NCI-H82 treated with DMSO at 0.1 percent for 48 hours (cell line): ENCODE measurements around the gene CEP55.

Experiments
- DNase-seq: peaks from one replicate; lab custom pipeline; 2025; ENCODE audit not compliant: unreplicated experiment; lab: John Stamatoyannopoulos, UW

The CEP55 gene

DNA sequence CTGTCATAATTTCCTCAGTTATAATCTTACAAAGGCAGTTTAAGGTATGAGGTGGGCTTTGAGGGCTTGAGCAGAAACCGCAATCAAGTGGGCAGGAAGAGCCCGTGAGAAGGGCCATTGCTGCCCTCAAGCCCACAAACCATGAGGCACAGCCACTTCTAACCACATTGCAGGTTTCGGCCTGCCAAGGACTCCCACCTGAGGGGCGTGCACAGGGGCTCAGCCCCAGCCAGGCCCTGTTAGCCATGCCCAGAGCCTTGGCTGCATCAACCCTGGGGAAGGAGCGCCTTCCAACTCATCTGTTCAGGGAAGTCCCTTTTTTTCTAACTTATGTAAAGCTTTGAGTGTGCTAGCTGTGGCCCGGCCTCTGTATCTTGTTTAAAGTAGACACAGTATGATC is 64.1 kb downstream of the CEP55 start:
- no peak for DNase-seq

DNA sequence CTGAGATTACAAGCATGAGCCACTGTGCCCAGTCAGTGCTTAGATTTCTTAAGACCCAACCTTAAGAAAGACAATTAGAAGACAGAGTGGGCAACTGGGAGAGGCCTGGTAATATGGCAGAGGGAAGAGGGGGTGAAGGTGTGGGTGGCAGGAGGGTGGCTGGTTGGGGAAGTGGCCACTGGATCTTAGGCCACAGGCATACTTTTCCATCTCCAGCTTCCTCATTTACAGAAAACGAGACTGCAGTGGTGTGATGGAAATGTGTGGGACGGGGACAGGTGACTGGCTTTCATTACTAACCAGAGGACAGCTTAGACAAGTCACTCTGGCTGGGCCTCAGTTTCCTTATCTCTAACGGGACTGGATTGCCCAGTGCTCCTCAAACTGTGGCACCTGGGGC is 69.0 kb downstream of the CEP55 start:
- DNase-seq = no peak

DNA sequence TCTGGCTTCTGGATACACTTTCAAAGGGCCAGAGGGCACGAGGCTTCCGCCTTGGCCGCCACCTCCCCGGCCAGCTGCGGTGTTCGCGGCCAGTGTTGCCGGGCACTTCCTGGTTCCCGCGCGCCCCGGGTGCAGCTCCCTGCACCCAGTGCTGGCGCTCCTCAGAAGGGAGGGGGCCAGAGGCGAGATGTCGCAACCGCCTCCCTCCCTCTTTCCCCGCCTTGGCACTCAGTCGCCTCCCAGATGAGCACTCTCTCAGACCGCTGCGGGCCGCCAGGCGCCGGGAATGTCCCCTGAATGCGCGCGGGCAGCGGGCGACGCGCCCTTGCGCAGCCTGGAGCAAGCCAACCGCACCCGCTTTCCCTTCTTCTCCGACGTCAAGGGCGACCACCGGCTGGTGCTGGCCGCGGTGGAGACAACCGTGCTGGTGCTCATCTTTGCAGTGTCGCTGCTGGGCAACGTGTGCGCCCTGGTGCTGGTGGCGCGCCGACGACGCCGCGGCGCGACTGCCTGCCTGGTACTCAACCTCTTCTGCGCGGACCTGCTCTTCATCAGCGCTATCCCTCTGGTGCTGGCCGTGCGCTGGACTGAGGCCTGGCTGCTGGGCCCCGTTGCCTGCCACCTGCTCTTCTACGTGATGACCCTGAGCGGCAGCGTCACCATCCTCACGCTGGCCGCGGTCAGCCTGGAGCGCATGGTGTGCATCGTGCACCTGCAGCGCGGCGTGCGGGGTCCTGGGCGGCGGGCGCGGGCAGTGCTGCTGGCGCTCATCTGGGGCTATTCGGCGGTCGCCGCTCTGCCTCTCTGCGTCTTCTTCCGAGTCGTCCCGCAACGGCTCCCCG is 70.2 kb downstream of the CEP55 start, which contains the start of gene FFAR4:
Gene FFAR4, plus strand, starts transcription at position 231 of the 842 bp plus-strand sequence. Its CDS starts 56 bp downstream, at position 287.
- DNase-seq = no peak

DNA sequence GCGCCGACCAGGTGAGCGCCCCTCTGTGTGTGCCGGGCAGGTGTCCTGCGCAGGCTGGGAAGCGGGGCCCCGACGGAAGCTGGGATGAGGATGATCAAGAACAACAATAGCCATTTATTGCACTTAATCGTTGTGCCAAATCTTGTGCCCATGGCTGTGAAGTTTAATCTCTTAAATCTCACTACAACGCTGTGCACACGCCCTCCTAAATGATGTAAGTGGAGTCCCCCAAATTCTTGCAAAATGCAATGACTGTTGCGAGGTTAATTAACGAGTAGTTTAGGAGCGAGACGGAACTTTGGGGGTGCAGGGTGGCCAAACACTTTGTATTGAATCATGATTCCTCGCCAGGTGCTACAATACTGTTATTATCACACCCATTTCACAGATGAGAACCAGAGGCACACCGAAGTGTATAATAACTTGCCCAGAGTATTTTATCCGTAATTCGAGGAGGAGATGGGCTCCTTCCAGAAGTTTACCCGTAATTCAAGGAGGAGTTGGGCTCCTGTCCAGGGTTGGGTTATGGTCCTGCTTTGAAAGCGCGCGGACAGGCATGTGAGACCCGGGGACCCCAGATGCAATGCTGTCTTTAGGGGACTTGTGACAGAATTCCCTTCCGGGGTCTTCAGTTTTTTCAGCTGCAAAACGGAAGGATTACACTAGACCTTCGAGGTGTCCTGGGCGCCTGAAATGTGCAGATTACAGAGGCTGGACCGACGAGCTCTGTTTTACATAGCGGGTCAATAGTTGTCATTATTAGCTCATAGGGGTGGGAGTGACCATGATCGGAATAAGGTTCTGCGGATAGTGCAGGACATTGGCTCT is 71.1 kb downstream of the CEP55 start:
- no peak for DNase-seq

DNA sequence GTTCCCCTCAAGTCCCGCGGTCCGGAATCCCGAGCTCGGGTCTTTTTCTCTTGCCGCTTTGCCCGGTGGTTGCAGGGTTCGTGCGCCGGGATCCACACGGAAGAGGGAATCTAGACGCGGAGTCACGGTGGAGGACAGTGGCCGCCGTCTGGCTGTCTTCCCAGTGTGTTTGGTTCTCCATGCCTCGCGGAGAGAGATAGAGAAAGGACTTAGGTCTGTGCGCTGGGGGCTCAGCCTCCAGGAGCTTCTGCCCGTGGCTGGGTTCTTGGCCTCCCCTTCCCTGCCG is 71.6 kb downstream of the CEP55 start:
- no peak for DNase-seq

DNA sequence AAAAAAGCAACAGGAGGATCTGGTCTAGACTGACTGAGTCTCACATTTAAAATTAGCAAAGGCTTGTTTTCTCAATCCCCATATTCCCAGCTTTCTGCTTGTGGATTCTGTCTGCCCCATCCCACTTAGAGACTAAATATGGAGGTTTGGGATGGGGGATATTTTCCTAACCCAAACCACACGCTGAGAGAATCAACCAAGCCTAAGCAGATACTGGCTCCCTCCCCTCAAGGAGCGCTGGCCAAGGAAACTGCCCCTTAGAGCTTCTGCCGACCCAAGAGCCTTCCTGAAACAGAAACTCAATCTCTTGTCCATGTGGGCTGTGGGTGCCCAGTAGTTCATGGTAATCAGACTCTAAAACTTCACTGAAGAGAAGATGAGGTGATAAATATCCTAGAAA is 74.0 kb downstream of the CEP55 start:
- DNase-seq = no peak

DNA sequence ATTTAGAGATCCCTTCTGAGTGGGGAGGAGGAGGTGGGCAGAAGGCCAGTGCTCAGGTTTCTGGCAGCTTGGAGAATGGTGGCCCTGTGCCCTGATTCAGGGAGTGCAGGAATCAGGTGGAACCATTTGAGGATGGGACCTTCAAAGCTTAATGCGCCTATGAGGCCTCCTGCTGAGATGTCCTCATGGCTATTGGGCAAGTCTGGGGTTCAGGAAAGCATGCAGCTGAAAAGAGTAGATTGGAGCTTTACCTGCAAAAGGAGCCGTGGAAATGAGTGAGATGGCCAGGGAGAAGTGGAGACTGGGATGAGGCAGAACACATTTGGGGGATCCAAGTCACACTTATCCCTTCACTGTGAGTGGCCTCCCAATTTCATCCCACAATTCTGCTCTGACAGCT is 76.2 kb downstream of the CEP55 start:
- no peak for DNase-seq

DNA sequence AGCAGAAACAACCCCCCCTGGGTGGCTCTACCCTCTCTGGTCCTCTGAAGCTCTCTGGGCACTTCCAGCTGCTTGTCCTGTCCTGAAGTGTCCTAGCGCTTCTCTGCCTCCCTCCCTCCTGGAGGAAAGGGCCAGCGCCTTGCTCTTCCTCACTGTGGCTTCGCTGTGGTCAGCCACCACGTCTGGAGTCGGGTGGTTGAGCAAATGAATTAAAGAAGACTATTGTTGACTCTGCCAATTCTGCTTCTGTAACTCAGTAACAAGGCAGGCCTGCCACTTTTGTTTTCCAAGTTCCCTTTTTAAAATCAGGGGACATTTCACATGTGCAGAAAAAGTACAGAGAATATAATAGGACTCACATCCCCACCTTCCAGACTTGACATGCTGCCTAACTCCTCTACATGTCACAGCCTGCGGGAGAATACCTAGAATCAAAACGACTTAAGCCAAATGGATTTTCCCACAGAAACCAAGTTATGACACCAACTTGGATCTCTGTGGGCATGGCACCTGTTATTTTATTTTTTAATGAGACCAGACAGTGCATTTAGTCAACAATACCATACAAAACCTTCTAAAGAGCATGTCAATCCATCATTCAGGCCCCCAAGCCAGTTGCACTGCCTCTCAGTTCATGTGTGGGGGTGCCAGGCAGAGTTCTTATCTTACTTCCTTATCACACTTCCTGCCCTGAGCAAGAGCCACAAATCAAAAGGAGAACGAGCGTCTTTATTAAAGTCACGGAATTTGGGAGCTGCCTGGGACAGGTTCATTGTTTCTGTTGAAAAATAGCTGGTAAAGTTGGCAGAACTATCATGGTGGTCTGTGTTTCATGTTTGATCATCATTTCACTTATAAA is 76.9 kb downstream of the CEP55 start:
- DNase-seq = no peak

DNA sequence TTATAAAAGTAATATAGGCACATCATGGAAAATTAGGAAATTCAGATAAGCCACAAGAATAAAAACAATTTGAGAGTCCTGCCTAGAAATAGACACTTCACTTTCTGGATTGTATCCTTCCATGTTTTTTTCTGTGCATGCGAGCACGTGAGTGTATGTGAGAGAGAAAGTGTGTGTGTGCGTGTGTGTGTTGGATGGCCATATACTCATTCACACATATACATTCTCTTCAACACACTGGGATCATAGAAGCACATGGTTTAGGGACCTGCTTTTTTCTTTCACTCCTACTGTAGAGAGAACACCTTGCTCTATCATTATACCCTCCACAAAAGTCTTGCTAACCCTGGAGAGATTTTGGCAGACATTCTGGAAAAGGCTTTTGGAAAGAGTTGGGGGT is 77.5 kb downstream of the CEP55 start:
- no peak for DNase-seq

DNA sequence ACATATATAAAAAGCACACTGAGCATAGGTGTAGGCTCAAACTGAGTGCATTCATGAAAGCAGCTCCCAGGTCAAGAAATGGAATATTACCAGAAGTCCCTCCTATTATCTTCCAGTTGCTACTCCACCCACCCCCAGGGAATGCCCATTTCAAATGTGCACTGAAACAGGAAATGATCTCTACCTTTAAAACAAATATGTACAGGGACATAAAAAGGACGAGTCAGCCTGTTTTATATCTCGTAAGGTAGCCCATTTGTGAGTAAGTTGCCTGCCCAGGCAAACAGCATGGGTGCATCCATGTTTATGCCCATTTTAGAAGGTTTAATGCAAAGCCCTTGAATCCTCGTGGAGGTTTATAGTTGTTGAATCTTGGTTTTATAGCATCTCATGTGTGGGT is 80.5 kb downstream of the CEP55 start:
- no peak for DNase-seq

DNA sequence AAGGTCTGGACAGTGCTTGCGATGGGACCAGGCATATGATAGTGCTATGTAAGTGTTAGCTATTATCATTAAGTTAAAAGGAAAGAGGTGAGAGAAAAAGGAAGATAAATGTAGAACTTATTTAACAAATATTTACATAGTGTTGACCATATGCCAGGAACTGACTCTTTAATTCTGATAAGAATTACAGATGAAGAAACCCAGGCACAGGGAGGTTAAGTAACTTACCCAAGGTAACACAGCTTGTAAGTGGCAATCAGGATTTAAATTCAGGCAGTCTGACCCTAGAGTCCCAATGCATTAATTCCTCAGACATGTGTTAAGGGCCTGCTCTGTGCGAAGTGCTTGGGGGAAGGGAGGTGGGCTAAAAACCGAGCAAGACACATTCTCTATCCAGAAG is 81.2 kb downstream of the CEP55 start:
- DNase-seq = no peak
